Renal cortical epithelial cell (primary cell): ENCODE results near the gene MTMR3. TPM values are rescaled to one million over a fixed set of nuclear protein-coding genes. Genes with fewer than 3 reads are reported as not detected.

Experiments used
- DNase-seq: peaks from one replicate; pipeline ENCODE4 v3.0.0-alpha.2; 2011; ENCODE audit warnings: low read depth
- total RNA-seq: library from RNA; depleted of rRNA; stranded (reverse); fragments of >200 nt; gene quantifications from 2 replicates; pipeline ENCODE4 v1.2.3, GENCODE V29; 2014

MTMR3 gene
- total RNA-seq, 1 donor from 2014 or later = 77.7 TPM

DNA sequence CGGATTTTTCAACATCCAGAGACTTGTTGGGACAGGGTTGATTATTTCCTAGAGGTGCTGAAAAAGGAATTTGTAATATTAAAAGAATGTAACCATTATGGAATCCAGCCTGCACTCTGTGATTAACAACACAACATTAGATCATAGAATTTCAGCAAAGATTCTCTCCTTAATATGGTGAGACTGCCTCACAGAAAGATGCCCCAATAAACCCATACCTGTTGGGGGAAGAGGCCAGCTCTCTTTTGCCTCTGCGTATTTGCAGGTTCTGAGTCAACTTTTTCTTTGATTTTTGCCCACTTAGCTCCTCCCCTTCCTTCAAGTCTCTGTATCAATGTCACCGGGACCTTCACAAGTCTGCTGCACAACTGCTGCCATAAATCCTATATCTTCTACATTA lies 12.4 kb upstream of the MTMR3 start:
- peak; percentile 75 for DNase-seq

DNA sequence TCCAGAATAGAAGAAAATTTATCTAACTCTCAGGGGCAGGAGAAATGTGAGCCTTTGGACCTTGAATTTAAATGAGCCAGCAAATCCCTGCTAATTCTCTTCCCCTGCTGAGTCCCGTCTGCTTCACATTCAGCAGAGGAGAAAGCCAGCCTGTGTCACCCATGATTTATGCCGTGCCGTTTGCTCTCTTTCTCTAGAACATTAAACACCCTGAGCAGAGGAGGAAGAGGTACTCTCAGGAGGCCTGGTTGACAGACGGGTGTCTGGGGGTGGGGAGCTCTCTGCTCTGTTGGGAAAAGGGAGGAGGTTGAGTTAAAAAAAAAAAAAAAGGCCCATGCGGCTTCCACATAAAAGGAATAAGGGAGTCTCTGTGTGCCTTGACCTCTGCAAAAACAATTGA lies 11.3 kb upstream of the MTMR3 start:
- DNase-seq = peak; percentile 43

DNA sequence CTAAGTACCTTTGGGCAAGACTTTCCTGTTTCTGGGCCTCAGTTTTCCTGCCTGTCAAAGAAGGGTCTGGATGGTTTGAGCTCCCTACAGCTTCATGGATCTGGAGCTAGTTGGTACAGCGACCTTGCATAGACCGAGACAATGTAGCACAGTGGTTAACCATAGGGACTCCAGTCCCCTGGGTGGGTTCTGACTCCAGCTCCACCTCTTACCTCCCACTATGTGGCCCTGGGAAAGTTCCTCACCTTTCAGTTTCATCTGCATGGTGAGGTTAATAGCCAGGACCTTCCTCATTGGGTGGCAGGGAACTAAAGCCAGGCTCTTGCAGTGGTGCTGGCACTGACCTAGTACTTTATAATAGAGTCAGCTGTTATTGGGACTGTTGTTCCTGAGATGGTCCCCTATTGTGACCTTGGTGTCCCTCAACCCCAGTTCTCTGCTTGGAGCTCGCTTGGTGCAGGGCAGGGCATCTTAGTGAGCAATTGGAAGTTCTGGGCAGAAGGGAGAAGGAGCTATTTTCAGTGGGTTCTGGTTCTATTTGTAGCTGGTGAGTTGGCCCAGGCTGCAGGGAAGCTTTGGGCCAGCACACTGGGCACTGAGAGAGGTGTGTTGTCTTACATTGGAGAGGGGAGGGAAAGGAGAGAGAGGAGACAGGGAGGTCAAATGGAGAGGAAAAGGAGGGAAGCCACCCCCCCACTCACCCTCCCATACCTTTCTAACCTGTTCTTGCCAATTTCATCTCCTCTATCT lies 10.7 kb upstream of the MTMR3 start:
- DNase-seq = no peak

DNA sequence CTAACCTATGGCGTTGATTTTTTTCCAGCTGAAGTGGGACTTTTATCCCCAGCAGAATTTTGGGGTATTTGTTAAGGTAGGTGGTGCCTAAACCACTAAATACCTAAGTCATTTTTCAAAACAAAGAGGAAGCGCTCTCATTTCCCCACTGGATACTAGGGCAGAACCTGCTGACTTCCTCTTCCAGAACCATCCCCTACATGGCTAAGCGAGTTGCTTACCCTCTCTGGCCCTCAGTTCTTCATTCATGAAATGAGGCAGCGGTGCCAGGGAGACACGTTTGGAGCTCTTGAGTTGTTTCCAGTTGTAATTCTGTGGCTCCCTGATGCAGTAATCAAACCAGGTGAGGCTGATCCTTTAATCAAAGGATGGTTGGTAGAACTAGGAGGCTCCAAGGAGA lies 10.0 kb upstream of the MTMR3 start:
- DNase-seq = no peak

DNA sequence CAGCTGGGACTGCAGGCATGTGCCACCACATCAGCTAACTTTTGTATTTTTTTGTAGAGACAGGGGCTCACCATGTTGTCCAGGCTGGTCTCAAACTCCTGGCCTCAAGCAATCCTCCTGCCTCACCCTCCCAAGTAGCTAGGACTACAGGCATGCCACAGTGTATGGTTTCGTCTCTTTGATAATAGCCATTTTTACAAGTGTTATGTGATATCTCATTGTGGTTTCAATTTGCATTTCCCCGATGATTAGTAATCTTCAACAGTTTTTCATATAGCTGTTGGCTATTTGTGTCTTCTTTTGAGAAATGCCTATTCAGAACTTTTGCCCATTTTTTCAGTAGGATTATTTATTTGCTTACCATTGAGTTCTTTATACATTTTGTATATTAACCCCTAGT lies 9.0 kb upstream of the MTMR3 start:
- no peak for DNase-seq

- DNase-seq = no peak
Observed at GRCh38 chr22:29877620-29878019, 5.4 kb upstream of the MTMR3 start.

DNA sequence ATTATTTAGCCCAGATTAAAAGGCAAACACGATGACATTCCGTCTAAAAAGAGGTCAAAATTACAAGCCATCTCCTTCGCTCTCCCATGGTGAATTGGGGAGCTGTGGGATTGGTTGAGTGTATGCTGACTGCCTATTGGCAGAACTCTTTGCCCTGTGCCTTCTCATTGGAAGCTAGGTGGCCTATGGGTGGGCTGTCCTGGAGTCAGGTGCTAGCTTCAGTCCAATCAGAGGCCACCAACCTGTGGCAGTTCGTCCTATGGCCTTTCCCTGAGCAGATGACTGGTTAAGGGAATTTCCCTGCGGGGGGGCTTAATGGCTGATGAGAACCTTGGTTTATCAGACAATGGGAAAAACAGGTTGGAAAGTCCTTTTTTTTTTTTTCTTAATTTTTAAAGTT lies 3.2 kb upstream of the MTMR3 start:
- no peak for DNase-seq

GRCh38 chr22:29882716-29883044 lies 294 bp upstream of the MTMR3 start:
- DNase-seq = no peak

DNA sequence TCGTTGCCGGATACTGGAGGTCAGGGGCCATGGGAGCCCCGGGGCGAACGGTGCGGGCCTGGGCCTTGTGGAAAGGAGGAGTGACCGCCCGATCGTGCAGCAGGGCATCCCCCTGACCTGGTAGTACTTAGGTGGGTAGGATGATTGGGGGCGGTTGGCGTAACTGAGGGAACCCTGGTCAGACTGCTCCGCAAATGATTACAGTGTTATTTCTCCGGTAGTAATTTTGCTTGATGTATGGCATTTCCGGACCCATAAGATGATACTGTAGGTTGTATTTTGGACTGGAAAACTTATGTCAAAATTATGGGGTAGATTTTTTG lies 762 bp downstream of the MTMR3 start:
- no peak for DNase-seq

GRCh38 chr22:29885610-29886009 lies 2.6 kb downstream of the MTMR3 start:
- DNase-seq = peak; percentile 60

DNA sequence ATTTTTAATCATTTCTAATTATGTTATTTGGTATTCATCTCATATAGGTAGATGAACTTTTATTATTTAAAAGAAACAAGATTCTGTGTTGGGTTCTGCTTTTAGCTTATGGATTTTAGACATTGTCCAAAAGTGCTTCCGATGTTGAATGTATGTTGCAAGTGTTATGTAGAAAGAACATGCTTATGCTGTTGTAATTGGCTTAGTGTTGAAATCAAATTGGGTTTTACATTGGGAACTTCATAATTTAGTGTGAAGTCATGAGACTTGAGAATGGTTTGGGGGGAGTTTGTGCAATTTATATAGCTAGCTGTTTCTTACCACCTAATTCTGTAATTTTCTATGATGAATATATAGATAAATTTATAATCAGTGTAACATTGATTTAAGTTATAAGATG lies 3.6 kb downstream of the MTMR3 start:
- no peak for DNase-seq

DNA sequence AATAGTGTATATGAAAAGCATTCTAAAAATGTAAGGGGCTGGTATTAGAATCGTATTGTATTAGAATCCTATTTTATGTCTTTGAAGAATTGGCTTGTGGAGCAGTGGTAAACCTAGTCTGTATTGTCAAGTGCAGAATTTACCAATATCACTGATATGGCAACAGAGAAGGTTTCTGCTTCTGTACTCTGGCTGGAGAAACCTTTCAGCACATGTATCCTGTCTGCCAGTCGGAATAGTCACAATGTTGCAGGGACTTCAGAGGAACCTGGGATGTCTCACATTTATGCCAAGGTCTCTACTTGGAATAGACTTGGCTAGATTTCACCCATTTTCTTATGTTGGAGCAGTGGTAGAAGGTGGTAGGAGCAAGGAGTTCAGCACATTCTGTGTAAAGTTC lies 4.4 kb downstream of the MTMR3 start:
- no peak for DNase-seq

GRCh38 chr22:29890760-29891159 lies 7.8 kb downstream of the MTMR3 start:
- no peak for DNase-seq

- DNase-seq = no peak
Observed at GRCh38 chr22:29892315-29893156, 9.6 kb downstream of the MTMR3 start.

DNA sequence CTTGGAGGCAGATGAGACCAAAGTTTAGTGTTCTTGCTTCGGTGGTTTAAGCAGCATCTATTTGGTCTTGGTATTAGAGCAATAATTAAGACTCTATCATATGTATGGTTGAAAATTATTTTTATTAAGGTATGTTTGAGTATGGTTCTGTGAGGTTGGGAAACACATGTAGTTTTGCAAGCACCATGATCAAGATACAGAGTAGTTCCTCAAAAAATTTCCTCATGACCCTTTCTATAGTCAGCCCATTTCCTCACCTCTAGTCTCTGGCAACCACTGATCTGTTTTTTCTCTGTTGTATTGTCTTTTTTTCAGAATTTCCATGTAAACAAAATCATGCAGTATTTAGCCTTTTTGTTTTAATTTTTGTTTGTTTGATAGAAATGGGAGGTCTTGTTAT lies 18.4 kb downstream of the MTMR3 start:
- no peak for DNase-seq

DNA sequence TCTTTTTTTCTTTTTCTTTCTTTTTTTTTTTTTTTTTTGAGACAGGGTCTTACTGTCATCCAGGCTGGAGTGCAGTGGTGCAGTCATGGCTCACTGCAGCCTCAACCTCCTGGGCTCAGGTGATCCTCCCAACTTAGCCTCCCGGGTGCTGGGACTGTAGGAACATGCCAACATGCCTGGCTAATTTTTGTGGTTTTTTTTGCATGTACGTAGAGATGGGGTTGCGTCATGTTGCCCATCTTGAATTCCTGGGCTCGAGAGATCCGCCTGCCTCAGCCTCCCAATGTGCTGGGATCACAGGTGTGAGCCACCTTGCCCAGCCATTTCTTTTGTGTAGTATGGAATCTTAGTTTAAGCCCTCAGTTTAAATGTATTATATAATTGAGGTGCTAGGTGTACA lies 20.4 kb downstream of the MTMR3 start:
- no peak for DNase-seq

DNA sequence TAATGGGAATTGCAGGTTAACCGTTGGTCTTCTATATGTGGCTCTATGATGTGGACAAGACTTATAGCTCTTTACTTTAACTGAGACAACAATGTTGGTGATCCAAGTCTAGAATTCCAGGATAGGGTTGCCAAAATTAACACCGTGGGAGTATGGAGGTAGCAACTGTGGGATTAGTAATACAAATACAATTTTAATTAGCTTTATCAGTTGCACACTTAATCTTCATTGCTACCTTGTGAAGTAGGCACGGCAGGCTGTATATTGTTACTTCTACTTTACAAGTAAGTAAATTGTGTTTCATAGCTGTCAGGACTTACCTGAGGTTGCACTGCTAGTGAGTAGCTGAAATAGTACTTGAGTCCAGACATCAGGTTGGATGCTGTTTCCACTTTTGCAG lies 21.0 kb downstream of the MTMR3 start:
- DNase-seq = no peak

- DNase-seq = peak; percentile 96
Observed at GRCh38 chr22:29907753-29908515, 25.0 kb downstream of the MTMR3 start.

- no peak for DNase-seq
Observed at GRCh38 chr22:29912141-29912540, 29.2 kb downstream of the MTMR3 start.

DNA sequence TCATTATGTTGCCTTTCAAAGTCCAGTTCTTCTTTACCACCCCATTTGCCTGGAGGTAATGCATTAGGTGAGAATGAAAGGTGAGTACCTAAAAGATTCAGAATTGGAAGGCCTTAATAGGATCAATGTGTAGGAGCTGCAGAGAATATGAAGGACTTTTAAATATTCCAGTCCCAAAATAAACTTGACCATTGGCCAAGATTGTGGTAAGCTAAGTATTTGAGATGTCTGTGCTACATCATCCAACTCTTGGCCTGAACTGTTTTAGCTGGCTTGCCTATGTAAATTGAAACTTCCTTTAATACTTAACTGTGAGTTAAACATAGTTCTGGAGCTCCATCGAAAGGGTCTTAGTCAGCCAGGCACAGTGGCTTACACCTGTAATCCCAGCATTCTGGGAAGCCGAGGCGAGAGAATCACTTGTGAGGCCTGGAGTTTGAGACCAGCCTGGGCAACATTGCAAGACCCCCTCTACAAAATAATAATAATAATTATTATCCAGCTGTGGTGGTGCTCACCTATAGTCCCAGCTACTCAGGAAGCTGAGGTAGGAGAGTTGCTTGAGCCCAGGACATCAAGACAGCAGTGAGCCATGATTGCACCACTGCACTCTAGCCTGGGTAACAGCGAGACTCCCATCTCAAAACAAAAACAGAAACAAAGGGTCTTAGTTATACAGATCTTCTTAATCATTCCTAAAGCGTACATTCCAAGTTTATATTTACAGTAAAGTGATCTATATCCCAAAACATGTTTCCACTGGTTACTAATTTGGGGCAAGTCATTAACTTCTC lies 29.8 kb downstream of the MTMR3 start:
- peak; percentile 88 for DNase-seq

DNA sequence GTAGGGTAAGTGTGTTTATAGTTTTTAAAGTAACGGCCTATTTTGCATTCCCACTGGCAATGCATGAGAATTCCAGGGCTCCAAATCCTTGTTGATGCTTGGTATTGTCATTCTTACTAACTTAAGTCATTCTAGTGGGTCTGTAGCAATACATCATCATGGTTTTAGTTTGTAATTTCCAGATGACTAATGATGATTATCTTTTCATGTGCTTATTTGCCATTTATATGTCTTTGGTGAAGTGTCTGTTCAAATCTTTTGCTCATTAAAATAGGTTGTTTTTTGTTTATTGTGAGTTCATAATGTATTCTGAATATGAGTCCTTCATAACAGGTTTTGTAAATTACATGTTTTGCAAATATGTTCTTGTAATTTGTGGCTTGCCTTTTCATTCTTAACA lies 31.2 kb downstream of the MTMR3 start:
- DNase-seq = peak; percentile 84

- no peak for DNase-seq
Observed at GRCh38 chr22:29914991-29915533, 32.1 kb downstream of the MTMR3 start.
